ENCODE results near the gene SIRT5.

SIRT5 gene

DNA sequence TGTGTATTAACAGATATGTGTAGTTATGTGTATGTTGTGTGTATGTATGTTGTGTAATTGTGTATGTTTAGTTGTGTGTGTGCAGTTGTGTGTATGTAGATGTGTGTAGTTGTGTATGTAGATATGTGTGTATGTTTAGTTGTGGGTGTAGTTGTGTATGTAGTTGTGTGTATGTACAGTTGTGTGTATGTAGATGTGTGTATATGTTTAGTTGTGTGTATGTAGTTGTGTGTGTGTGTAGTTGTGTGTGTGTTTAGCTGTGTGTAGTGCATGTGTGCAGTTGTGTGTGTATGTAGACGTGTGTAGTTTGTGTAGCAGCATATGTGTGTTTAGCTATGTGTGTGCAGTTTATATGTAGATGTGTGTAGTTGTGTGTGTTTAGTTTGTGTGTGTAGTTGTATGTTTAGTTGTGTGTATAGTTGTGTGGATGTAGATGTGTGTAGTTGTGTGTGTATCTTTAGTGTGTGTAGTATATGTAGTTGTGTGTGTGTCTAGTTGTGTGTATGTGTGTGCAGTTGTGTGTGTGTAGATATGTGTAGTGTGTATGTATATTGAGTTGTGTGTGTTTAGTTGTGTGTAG lies 16.3 kb downstream of the SIRT5 start:
- DNase-seq = no peak

DNA sequence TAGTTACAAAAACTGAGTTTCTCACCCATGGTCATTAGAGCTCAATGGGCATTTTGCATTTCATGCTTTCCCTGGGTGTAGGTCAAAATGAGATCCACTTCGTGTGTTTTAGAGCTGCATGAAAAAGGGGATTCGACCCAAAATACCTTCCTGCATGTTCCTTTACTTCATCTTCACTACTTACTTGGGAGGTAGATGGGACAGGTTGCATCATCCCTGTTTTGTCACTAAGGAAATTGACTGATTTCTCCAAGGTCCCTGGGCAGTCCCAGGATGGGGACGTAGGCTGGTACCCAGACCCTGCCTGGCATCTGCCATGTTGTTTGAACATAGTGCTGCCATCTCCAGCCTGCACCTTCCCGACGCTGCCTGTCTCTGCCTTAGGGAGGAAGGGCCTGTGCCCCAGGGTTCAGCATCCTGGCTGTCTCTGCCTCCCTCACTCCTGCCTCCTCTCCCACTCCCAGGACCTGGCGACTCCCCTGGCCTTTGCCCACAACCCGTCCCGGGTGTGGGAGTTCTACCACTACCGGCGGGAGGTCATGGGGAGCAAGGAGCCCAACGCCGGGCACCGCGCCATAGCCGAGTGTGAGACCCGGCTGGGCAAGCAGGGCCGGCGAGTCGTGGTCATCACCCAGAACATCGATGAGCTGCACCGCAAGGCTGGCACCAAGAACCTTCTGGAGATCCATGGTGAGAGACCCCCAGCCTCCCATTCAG lies 17.0 kb downstream of the SIRT5 start:
- no peak for DNase-seq

DNA sequence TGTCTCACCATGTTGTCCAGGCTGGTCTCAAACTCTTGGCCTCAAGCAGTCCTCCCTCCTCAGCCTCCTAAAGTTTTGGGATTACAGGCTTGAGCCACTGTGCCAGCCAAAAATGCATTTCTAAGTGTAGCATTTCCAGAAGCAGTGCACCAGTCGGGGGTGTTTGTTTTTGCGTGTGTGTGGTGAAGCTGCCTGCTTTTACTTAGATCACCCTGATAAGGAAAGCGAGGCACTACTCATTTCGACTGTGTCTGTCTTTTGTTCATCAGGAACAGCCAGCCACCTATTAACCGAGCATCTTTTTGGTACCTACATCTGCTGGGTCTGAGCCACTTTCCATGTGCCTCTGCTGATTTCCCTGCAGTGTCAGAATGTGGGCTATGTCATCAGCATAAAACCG lies 18.7 kb downstream of the SIRT5 start:
- DNase-seq = no peak

DNA sequence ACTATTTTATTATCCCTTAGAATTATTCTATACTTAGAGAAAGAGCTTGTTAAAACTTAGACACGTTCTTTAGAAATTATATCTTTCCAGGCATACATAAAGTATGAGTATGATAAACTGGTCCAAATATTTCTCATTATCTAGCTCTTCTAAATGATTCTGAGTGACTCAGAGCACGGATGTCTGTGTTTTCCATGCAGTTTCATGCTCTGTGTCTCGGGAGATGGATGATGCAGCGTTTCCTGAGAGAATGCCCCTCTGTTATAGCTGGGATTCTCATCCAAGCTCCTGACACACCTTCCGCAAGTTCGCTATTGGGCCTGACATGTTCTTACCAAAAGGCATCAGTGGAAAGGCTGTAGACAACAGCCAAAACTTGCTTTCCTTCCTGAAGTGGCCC lies 19.3 kb downstream of the SIRT5 start:
- DNase-seq = no peak

DNA sequence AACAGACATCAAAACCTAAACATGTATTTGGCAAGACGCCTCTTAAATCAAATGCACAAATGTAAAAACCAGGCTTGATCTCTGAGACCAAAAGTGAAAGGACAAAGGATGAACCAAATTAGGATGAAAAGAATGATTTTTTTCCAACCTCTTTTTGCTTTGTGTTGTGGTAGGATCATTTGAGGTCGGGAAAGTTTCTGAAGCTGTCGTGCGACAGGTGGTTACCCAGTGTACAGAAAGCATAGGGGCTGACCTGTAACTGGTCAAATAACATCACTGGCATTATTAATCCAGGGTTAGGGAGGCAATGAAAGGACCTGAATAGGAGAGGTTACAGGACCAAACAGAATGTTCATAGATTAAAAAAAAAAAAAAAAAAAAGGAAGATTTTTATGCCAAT lies 22.7 kb downstream of the SIRT5 start:
- no peak for DNase-seq

DNA sequence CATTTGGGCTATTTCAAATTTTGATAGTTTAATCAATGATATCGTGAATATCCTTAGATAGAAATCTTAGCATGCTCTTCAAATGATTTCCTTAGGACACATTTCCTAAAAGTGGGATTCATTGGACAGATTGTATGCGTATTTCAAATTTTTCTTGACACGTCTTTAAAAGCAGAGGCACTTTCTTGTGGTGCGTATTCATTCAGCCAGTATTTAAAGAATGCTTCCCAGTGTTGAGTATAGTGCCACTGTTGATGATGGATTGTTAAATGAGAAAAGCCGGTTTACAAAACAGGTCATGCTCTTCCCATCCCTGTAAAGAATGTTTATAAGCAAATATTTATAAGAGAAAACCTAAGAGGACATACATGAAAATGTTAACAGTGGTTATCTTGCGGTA lies 25.6 kb downstream of the SIRT5 start:
- no peak for DNase-seq

DNA sequence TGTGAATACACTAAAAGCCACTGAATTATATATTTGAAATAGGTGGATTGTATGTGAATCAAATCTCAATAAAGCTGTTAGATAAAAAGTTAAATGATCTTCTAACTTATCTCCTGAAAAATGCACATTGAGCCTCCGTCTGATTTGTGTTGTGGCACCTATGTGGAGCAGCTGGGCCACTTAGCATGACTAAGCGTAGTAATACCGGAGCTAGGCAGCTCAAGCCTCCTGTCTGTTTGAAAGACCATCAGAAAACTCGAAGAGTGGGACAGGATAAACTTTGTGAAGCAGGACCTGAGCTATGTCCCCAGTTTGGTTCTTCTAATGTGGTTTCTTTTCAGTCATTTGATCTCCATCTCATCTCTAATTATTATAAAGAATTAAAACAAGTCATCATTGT lies 29.7 kb downstream of the SIRT5 start:
- no peak for DNase-seq

DNA sequence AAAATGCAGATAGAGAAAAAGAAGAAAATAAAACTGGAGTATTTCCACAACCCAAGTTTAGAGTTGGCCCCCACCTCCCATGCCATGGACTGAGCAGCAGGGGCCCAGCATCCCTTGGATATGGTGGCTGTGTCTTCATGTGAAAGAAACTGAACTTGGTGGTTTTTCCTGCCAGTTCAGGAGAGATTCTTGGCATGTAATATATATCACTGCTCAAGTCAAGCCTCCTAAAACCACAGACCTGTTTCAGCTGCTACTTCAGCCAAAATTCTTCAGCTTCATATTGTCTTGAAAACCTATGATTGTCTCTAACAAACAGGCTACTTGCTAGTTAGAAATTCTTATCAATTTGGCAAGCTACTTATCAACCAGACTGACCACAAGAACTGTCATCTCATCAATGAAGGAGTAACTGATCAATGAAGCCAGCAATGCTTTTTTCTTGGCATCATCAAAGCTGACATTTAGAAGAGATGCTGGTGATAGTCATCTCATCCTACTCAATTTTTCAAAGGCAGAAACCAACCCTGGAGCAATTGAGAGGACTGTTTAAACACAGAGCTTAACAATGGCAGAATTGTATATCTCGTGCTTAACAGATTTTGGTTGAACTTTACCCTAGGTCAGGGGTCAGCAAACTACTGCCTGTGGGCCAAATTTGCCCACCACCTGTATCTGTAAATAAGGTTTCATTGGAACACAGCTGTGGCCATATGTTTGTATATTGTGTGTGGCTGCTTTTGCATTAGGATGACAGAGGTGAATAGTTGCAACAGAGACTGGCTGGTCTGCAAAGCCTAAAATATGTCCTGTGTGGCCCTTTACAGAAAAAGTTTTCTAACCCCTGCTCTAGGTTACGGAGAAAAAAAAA lies 30.4 kb downstream of the SIRT5 start:
- DNase-seq = no peak

DNA sequence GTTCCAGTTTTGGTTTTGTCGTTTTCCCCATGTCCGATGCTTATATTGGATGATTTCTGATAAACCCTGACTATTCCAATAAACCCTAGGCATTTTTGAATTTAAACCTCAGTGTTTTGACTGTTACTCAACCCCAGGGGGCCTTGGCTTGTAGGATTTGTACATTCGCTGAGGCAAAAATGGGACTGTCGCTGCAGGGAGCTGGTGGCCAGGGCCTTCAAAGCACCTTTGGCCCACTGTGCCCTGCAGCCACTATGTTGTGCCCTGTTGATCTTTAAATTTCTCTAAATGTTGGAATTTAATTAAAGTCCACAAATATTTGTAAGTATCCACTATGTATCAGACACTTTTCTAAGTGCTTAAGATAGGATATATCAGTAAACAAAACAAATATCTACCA lies 31.2 kb downstream of the SIRT5 start:
- DNase-seq = no peak

DNA sequence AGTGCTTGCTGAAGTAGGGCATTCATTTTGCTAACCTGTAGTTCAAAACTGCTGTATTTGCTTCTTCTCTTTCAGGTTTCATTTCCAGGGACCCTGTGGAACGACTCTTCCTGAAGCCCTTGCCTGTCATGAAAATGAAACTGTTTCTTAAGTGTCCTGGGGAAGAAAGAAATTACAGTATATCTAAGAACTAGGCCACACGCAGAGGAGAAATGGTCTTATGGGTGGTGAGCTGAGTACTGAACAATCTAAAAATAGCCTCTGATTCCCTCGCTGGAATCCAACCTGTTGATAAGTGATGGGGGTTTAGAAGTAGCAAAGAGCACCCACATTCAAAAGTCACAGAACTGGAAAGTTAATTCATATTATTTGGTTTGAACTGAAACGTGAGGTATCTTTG lies 37.3 kb downstream of the SIRT5 start:
- DNase-seq = no peak

DNA sequence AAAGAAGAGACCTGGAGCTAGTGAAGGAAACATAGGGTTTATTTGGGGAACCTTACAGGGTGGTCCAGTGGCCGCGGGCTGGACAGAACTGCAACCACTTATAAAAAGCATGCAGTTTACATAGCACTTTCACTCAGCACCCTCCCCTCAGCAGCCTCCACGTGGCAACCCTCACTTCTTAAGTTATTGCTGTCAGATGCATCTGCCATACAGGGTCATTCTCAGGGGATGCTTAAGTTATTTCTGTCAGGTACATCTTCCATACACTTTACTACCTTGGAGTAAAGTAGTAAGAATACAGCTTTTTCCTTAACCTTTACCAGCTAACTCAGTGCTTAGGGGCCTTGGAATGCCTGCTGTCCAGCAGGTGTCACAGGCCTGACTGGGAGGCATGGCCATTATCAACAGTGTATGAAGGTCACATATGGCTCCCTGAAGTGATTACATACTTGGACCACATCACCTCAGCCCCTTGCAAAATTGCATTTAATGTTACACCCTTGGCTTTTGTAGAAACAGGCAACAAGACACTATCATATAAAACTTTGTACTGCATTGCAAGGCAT lies 38.7 kb downstream of the SIRT5 start:
- no peak for DNase-seq

DNA sequence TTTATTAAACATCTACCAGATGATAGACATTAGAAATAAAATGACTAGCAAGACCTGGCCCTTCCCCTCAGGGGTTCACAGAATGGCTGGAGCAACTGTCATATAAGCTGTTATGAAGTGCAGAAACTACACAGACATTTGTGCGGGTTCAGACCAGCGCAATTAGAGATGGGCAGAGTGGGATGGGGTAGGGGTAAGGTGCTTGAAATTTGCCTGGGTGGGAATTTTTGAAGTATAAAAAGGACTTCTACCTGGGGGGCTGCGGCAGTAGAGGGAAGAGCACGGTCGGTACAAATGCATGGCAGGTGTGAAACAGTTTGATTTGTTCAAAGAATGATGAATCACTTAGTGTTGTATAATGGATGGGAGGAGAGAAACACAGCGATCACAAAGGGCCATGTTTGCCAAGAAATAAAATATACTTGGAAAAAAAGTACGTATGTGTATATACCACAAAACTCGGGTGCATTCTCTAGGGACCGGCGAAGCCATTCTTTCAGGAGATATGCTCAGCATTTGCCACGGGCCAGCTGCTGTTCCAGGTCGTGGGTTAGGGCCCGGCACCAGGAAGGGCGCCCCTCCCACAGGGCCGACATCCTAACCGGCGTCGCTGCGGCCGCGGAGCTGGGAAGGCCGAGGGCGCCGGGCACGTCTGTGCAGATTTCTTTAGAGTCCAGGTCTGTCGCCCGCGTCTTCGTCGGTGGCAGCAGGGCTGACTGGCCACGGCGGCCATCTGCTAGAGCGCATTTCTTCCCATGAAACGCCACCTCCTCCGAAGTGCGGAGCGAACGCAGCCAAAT lies 39.9 kb downstream of the SIRT5 start:
- no peak for DNase-seq

DNA sequence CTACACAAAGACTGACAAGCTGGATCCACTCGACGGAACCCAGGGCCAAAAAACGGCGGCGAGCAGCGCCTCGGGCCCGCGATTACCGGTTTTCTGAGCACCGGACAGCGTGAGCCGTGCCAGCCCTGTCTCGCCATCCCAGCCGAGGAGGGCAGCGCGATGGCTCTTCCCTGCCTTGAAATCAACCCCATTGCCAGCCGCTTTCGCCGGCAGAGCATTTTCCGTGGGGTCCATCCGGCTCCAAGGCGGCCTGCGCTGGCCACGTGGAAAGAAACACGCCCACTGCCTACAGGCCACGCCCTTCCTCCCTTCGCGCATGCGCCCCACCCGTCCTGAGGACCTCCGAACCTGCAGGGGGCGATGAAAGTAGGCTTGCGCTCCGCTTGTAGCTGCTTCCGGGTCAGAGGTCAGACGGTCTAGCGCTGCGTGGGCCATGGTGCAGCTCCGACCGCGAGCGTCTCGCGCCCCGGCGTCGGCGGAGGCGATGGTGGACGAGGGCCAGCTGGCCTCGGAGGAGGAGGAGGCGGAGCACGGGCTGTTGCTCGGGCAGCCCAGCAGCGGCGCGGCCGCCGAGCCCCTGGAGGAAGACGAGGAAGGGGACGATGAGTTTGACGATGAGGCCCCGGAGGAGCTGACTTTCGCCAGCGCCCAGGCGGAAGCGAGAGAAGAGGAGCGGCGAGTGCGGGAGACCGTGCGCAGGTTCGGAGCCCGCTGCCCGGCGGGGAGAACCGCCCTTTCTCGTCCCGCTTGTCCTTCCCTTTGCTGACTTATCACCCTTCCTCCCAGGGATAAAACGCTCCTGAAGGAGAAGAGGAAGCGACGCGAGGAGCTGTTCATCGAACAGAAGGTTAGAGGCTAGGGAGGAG lies 40.8 kb downstream of the SIRT5 start, which contains the start of gene NOL7:
Gene NOL7, plus strand, starts transcription at position 410 of the 866 bp plus-strand sequence. Its CDS starts 24 bp downstream, at position 434.
- DNase-seq = peak; percentile 79

DNA sequence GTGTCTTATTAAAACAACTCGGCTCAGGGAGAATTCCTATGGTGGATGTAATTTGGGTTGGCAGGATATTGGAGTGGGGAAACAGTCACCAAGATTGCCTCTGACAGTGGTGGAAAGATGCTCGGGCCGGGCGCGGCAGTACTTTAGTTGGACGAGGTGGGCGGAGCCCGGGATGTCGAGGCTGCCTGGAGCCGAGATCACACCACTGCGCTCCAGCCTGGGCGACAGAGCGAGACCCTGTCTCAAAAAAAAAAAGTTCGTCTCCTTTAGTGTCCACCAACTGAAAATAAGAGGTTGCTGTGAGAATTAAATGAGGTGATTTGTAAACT lies 41.4 kb downstream of the SIRT5 start:
- no peak for DNase-seq

DNA sequence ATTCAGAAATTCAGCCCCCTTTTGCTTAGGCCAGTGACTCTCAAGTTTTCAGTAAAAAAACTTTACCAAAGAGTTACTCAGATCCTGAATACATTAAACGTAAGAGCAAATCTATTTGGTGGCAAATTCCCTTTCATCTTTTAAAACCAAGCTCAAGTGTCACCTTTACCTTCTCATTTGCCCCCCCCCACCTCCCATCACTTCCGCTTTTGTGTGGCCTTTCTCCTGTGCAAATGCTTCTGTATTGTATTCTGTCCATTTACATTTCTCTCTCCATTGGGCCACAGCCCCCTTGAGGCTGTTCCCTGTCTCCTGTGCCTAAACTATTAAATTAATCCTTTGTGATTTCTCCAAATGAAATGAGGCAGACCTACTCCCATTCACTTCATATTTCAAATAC lies 42.7 kb downstream of the SIRT5 start:
- no peak for DNase-seq

DNA sequence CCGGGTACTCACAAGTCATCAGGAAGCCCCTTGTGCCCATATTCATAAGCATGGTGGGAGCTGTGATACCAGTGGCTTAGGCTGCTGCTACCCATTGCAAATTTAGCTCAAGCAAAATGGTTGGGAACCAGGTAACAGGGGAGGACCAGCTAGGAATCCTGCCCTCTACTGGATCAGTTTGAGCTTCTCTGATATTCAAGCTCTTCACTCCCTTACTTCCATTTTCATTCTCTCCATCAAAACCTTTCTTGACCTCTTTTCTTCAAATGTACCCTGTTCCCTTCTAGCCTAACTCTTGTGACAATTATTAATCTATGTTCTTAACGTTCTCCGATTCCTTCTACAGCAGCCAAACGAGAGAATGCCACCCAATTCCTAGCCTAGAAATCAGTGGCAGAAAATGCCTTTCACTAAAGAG lies 50.5 kb downstream of the SIRT5 start:
- DNase-seq = no peak

DNA sequence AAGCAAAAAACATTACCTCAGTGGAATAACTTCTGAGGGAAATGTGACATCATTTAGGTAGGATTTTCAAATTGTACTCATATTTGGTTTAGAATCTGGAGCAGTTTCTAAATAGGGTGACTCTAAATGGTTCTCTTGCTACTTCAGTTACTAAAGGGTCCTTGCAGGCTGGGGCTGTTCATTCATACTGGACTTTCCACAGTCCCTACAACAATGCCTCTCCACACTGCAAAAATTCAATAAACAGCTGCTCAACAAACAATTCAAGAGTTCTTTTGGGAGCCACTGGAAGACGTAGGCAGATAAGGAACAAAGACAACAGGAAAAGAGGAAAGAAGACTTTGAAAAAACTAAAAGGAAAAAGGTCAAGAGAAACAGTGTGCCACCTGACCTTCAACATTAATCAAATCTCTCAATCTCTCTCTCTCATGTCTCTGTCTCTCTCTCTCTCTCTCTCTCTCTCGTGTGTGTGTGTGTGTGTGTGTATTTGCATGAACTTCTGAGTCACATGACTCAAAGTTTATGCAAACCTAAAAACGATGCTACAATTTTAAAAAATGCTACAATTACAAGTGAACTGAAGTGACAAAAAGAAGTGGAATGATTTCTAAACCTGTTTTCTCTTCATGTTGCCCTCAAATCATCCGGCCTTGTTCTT lies 55.2 kb downstream of the SIRT5 start:
- no peak for DNase-seq

DNA sequence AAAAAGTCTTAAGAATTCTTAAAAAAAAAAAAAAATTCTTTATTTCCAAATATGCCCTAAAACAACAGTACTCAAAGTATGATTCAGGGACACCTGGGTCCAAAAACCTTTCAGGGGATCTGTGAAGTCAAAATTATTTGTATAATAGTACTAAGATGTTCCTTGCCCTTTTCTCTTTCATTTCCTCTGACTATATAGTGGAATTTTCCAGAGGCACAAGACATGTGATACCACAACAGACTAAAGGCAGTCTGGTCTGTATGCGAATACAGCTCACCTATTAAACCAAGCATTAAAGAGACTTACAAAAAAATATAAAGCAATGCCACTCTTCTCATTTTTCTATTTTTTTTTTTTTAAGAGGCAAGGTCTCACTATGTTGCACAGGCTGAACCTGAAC lies 56.1 kb downstream of the SIRT5 start:
- DNase-seq = no peak

DNA sequence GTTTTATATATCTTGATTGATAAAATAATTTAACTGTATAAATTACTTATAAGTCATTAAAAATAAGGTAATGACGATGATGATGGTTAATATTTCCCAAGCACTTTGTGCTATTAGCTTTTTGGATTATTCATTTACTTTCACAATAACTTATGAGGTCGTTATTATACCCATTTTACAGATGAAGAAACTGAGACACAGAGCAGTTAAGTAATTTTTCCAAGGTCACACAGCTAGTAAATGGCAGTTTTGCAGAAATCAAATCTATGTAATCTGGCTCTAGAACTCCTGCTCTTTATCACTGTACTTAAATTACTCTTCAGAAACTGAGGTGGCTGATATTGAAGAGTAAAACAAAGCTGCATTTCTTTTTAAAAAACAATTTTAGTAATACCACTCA lies 58.9 kb downstream of the SIRT5 start:
- DNase-seq = no peak

DNA sequence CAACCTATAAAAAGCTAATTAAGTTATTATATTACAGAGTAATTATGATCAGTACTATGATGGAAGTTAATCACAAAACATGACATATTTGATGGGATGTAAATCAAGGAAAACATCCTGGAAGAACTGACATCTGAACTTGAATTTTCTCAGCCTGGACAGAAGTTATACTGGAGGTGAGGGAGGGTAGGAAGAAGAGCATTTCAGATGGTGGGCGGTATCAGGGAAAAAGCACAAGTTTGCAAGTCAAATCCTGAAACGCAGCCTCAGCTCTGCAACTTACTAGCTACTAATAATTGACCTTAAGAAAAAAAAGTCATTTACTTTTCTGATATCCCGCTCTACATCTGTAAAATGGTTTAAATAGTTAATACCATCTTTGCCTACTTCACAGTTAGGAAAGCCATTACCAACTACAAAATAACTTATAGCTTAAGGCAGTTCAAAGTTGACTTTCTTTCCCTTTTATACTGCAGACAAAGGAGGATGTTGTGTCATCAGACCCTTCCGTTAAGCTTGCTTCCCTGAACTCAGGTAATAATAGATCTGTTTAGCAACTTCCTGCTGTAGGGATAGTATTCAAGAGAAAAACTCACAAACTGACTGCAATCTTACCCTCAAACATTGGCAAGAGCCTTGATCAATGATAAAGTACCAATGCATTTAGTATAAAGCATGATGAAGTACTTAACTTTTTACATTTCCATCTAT lies 61.7 kb downstream of the SIRT5 start:
- no peak for DNase-seq

DNA sequence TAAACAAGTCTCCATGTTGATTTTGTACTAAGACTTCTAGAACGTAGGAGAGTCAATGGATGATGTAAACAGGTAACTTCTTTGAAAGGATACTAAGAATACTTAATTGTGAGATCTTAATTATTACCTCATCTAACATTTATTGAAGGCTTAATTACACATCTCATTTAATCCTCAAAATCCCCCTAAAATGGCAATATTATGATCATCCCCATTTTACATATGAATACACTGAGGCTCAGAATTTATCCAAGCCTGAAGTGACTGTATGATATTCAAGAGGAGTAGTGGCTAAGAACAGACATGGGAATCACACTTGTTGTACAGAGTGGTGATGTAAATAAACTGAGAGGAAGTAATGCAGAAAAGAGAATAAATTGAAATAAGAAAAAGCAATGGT lies 63.6 kb downstream of the SIRT5 start:
- DNase-seq = no peak

Data from NCI-H1436 treated with DMSO at 0.1 percent for 48 hours (cell line).